Measurements from ENCODE around the gene TRMO.

The TRMO gene

GRCh38 chr9:97857606-97858392 is 64.5 kb downstream of the TRMO start:
- peak; percentile 53 for DNase-seq

GRCh38 chr9:97856857-97857605 is 65.3 kb downstream of the TRMO start:
- no peak for DNase-seq

GRCh38 chr9:97855899-97856298 is 66.4 kb downstream of the TRMO start:
- no peak for DNase-seq

- no peak for DNase-seq
Observed at GRCh38 chr9:97855486-97855875, 66.8 kb downstream of the TRMO start.

GRCh38 chr9:97854696-97855485 is 67.4 kb downstream of the TRMO start:
- DNase-seq = no peak
